ENCODE measurements around the gene SDCBP2.

GRCh38 chr20:1369970-1370369 is 41.0 kb upstream of the SDCBP2 start:
- no peak for TF ChIP-seq POLR2A (IDR thresholded peaks at IDR 0.05)
- TF ChIP-seq, protein P1, sequence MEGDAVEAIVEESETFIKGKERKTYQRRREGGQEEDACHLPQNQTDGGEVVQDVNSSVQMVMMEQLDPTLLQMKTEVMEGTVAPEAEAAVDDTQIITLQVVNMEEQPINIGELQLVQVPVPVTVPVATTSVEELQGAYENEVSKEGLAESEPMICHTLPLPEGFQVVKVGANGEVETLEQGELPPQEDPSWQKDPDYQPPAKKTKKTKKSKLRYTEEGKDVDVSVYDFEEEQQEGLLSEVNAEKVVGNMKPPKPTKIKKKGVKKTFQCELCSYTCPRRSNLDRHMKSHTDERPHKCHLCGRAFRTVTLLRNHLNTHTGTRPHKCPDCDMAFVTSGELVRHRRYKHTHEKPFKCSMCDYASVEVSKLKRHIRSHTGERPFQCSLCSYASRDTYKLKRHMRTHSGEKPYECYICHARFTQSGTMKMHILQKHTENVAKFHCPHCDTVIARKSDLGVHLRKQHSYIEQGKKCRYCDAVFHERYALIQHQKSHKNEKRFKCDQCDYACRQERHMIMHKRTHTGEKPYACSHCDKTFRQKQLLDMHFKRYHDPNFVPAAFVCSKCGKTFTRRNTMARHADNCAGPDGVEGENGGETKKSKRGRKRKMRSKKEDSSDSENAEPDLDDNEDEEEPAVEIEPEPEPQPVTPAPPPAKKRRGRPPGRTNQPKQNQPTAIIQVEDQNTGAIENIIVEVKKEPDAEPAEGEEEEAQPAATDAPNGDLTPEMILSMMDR (IDR thresholded peaks at IDR 0.05), result no peak
